Activated T-cell treated with anti-CD3 and anti-CD28 coated beads, Interleukin-2, amount 50 U/mL, for 48 hours (primary cell): ENCODE data around the gene TBCD.
"Not testable (repeated sequence)": the region's sequence is repeated elsewhere in the genome, so short reads cannot be mapped to it uniquely, and the experiment has no call there.

Experiments
- DNase-seq, 2 experiments: peaks; one replicate each; pipeline ENCODE4 v3.0.0-alpha.2; 2020

Gene TBCD

DNA sequence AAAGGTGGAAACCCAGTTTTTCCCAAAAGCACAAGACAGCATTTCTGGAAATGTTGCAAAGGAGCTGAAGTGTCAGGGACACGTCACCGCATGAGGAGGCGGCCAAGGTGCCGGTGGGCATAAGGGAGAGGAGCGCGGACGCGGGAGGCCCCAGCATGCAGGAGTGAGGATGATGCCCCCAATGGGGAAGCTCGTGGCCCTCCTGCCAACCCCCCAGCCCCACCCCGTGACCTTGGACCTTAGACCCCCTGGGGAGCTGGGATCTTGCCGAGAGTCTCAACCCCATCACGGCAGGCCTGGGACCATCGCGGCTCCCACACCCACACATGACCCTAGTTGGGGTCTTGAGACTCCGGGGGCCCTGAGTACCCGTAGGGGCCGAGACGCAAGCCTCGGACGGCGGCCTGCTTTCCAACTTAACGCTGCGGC is 208.1 kb downstream of the TBCD start:
- DNase-seq = no peak

DNA sequence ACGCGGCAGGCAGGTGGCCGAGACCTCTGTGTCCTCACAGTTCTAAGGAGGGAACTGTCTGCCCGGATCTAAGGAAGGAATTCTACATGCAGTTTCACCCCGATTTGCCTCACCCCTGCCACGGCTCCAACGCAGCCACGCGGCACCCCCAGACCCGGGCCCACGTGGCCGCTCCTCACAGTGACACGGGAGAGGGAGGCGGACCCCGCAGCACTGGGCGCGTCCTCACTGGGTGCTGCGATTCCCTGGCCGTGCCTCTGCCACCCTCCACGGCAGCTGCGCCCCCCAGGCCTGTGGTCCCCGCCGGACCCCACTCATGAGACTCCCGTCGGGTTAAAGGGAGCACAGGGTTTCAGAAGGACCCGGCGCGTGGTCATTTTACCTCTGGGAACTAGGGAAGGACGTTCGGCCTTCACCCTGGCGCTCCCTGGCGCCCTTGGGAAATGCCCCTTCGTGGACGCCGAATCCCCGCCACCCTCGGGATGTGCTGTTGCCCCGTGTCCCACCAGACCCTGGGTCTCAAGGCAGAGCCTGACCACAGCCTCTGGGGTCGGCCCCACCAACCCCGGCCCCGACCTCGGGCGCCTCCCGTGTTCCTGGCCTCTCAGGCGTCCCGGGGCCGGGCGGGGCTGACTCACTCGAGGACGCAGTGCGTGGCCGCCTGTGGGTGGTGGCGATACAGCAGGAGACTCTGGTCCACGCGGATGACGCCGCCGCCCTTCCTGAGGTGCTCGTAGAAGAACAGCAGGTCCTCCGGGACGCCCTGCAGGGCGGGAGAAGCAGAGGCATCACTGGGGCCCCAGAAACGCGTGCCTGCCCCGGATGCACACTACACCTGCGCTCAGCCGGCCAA is 208.8 kb downstream of the TBCD start:
- no peak for DNase-seq

- no peak for DNase-seq
These were observed 209.7 kb downstream of the TBCD start for GRCh38 chr17:82961366-82962162.

- DNase-seq = no peak
These were observed 210.4 kb downstream of the TBCD start for GRCh38 chr17:82962163-82962720.

DNA sequence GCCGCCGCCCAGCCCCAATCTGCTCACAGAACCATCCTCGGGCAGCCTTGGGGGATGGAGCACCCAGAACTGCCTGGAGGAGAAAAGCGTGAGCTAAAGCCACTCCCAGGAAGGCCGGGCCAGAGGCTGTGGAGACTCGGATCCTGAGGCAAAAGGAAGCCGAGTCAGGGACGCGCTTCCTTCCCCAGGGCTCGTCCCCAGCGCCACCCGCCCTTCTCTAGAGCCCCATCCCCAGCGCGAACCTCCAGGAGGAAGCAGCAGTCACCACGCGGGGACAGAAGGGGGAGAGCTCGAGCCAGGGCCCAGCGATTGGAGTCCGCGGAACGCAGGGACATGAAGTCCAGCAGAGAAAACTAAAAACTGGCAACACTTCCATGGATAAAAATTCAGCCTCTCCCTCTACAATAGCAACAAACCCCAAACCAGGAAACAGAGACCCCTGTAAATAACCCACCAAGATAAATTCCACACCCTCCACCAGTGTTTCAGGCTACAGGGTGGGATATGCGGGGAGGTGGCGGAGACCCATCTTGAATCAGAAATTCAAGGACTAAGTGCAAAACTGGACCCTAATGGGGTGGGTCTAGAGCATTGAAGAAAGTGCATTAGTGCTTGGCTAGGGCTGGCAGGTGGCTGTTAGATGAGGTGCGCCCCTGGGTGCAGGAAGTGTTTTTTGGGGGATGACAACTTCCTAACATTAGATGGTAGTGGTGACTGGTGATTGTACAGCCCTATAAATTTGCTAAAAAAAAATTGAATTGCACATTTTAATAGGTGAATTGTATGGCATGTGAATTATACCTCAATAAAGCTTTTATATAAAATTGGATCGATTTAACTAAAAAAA is 211.5 kb downstream of the TBCD start:
- DNase-seq = peak; percentile 49 to 55

DNA sequence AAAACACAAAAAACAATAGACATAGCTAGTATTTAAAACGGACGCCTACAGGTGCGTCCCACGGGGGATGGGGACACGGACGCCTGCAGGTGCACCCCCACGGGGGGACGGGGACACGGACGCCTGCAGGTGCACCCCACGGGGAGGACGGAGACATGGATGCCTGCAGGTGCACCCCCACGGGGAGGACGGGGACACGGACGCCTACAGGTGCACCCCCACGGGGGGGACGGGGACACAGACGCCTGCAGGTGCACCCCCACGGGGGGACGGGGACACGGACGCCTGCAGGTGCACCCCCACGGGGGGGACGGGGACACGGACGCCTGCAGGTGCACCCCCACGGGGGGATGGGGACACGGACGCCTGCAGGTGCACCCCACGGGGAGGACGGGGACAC is 212.6 kb downstream of the TBCD start:
- not testable (repeated sequence) for DNase-seq

GRCh38 chr17:82964851-82965341 is 213.0 kb downstream of the TBCD start:
- DNase-seq = no peak

GRCh38 chr17:82965371-82965770 is 213.5 kb downstream of the TBCD start:
- DNase-seq = peak in 1 of 2 experiments; percentile 10

- DNase-seq = no peak
These were observed 214.6 kb downstream of the TBCD start for GRCh38 chr17:82966415-82966814.

DNA sequence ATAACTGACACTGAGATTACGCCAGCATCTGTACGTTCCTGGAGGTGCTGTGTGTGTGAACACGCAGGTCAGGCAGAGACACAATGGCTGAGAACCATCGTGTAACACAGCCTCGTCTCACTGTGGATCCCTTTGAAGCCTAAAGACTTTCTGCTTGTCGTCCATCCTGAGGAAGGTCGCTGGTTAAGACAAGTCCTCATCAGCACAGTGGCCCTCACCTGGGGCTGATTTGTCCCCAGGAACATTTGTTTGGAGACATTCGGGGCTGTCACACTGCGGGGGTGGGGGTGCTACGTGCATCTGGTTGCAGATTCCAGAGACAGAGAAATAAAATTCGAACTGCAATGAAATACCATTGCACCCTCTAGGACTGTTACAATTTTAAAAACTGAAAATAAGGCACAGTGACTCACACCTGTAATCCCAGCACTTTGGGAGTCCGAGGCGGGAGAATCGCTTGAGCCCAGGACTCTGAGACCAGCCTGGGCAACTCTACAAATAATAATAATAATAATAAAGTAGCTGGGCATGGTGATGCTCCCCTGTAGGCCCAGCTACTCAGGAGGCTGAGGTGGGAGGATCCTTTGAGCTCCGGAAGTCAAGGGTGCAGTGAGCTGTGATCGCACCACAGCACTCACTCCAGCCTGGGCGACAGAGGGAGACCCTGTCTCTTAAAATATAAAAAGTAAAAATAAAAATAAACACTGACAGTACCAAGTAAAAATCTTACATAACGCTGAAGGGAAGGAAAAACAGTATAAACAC is 215.6 kb downstream of the TBCD start:
- no peak for DNase-seq

DNA sequence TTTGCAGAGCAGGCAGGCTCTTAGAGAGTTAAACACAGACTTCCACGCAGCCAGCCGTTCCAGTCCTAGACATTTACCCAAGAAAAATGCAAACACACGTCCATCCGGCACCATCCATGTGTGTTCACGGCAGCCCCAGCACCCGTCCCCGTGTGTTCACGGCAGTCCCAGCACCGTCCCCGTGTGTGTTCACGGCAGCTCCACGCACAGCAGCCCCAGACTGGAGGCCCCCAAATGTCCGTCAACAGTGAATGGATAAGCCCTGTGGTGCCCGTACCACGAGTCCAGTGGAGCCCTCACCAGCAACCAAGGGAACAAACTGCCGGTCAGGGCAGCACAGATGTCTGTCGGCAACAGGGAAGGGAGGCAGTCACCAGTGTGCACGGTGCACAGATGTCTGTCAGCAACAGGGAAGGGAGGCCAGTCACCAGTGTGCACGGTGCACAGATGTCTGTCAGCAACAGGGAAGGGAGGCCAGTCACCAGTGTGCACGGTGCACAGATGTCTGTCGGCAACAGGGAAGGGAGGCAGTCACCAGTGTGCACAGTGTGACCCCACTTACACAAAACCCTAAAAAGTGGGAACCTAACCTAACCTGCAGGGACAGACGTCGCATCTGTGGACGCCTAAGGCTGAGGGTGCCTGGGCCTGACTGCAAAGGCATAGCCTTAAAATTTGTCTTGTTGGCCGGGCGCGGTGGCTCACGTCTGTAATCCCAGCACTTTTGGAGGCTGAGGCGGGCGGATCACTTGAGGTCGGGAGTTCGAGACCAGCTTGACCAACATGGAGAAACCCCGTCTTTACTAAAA is 216.4 kb downstream of the TBCD start:
- DNase-seq = not testable (repeated sequence)

- no peak for DNase-seq
These were observed 218.2 kb downstream of the TBCD start for GRCh38 chr17:82970067-82970466.

GRCh38 chr17:82970818-82971590 is 219.1 kb downstream of the TBCD start:
- no peak for DNase-seq

- no peak for DNase-seq
These were observed 221.0 kb downstream of the TBCD start for GRCh38 chr17:82972836-82973372.

DNA sequence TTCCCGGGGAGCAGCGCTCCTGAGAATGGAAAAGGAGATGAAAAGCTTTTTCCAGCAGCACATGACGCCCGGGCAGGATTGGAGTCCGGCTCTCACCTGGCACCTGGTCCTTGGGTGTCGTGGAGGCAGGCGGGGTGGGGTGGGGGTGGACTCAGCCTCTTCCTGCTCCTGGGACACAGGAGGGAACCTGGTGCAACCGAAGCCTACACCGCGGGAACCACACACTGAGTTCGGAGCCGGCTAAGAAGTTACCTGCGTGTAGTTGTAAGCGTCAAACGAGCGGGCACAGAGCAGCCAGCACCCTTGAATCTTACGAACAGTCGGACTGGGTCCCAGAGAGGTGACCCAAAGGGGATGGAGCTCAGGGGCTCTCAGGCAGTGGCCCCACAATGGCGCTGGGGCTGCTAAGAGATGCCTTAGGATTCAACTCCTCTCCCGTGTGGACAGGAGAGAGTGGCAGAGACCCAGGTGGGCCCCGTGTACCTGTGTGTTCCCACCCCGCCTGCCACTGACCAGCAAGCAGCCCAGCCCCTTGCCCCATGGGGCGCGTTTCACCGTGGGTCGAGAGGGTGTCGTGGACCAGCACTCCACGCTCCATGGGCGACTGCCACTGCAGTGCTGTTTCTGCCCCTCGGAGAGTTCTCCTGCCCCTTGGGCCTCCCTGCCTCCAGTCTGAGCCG is 221.7 kb downstream of the TBCD start:
- no peak for DNase-seq

- DNase-seq = no peak
These were observed 222.5 kb downstream of the TBCD start for GRCh38 chr17:82974136-82974952.

DNA sequence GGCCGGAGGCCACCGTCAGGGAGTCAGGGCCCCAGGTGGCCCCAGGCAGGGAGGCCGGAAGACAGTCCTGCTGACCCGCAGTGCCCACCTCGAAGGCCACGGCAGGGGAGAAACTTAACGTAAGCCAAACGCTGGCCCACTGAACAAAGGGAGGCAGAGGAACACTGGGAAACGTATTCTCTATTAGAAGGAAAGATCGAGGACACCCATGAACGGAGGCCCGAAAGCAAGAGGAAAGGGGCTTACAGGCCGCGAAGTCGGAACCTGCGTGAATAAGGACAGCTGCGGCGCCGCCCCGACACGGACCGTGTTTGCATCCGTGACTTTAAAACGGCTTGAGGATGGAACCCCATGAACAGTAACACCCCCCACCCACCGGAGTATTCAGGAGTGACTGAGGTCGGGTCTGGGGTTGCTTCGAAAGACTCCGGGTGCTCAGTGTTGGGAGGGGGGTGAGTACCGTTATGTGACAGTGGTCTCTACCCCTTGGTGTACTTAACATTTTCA is 225.2 kb downstream of the TBCD start:
- no peak for DNase-seq

DNA sequence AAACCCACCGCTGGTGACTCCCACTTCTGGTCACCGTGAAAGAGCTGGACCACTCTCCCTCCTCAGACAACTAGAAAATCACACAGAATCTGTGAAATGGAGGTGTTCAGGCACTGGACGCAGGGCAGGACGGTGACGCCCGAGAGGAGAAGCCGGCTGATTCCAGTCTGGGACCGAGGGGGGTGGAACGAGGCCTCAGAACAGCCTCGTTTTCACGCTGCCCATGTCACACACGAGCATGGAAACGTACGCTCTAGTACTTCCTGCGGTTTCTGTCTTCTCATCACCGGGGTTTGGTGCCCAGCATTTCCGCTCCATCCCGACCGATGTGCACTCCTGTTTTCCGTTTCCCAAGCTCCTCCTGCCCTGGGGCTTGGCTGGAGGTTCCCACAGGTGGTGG is 225.7 kb downstream of the TBCD start:
- DNase-seq = no peak
